Measurements from ENCODE around the gene SPTSSB. TPM values are rescaled to one million over a fixed set of nuclear protein-coding genes. Genes with fewer than 3 reads are reported as not detected.

Gene SPTSSB
- total and polyA plus RNA-seq, 2 experiments from 2014 or later: 23.5 to 33.5 TPM

DNA sequence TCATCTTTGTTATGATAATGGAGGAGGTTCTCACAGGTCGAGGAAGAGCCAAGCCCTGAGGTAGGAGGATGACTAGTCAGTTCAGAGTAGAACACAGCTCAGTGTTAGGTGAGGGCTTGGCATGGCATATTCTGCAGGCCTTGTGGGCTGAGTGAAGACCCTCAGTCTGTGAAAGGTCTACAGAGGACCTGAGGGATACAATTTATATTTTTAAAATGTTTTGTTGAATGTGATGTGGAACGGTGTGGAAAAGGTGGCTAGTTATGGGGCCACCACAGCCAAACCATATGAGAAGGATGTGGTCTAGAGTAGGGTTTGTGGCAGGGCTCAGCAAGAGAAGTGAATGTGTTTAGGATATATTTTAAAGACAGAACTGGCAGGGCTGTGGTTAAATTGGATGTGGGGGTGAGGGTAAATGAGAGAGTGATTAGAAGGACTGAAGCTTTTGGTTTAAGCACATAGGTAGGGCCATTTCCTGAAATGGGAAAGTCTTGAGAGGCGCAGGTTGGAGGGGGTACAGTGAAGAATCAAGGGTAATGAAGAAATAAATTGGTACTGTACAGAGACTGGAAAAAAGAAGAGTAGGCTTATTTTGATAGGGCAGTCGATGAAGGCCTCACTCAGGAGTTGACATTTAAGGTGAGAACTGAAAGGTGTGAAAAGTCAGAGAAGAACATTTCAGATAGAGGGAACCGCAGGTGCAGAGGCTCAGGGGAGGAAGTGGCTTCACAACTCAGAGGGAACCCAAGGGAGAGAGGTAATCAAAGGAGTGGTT, 60.5 kb downstream of the SPTSSB start:
- H2AFZ ChIP-seq: peak overlapping the region; percentile 2; the same call in 1 of the 2 replicates
- TF ChIP-seq ZNF331 (CRISPR knock-in tag; IDR thresholded peaks at IDR 0.05; ENCODE audit: low read depth) (no peak), EZH2 (IDR thresholded peaks at IDR 0.05; ENCODE audit: low read depth, unreplicated experiment) (no peak), EZH2phosphoT487 (IDR thresholded peaks at IDR 0.05; ENCODE audit: unreplicated experiment) (no peak)
- peaks cover 30% of the 10 kb centered on the region for H3K9me2 ChIP-seq (ENCODE audit: insufficient read depth)
- no peaks in the 10 kb centered on the region for H3K27me3 ChIP-seq (ENCODE audit: insufficient read depth)
- no peaks in the 10 kb centered on the region for H3F3A ChIP-seq (replicated peaks; ENCODE audit: low read depth)
- Mint-ChIP-seq H3K36me3 (ENCODE audit: low read depth) (no peaks in the 10 kb centered on the region; the same call in 2 of the 3 replicates), H3K27me3 (ENCODE audit: insufficient read depth, low read depth, poor library complexity) (peaks cover 2% of the 10 kb centered on the region), H3K4me1 (peaks cover 10% of the 10 kb centered on the region), H3K4me3 (no peak overlapping the region), H3K9me3 (peaks cover 6% of the 10 kb centered on the region; the same call in 1 of the 3 replicates), H3K27ac (no peak overlapping the region)
- no peaks in the 10 kb centered on the region for H3K36me3 ChIP-seq (ENCODE audit: insufficient read depth)
- H3K27ac ChIP-seq (ENCODE audit: low read depth): no peak overlapping the region
- 0 out of 2 replicates have a peak overlapping the region, but pooled peaks have one; percentile 11 for H3K4me2 ChIP-seq
- H4K20me1 ChIP-seq (replicated peaks; ENCODE audit: insufficient read depth): no peaks in the 10 kb centered on the region
- DNase-seq (ENCODE audit: low spot score) (no peak), ATAC-seq (no peak)
- no peaks in the 10 kb centered on the region for H3K4me1 ChIP-seq (ENCODE audit: insufficient read depth)
- H3K79me2 ChIP-seq (replicated peaks; ENCODE audit: insufficient read depth): no peaks in the 10 kb centered on the region
- no peak overlapping the region for H3K4me3 ChIP-seq

GRCh38 chr3:161305095-161305991, 66.0 kb downstream of the SPTSSB start:
- Histone ChIP-seq H3K79me2 (replicated peaks; ENCODE audit: insufficient read depth) (no peaks in the 10 kb centered on the region), H3K9me2 (ENCODE audit: insufficient read depth) (peaks cover 4% of the 10 kb centered on the region; the same call in 1 of the 2 replicates), H3K4me1 (ENCODE audit: insufficient read depth) (no peaks in the 10 kb centered on the region), H3K4me2 (no peak overlapping the region), H3K27me3 (ENCODE audit: insufficient read depth) (no peaks in the 10 kb centered on the region), H3K27ac (ENCODE audit: low read depth) (no peak overlapping the region), H3K4me3 (no peak overlapping the region), H3K36me3 (ENCODE audit: insufficient read depth) (no peaks in the 10 kb centered on the region), H2AFZ (no peak overlapping the region), H3F3A (replicated peaks; ENCODE audit: low read depth) (no peaks in the 10 kb centered on the region), H4K20me1 (replicated peaks; ENCODE audit: insufficient read depth) (no peaks in the 10 kb centered on the region)
- no peak for TF ChIP-seq ZNF114 (CRISPR knock-in tag; IDR thresholded peaks at IDR 0.05)
- TF ChIP-seq, protein P1, sequence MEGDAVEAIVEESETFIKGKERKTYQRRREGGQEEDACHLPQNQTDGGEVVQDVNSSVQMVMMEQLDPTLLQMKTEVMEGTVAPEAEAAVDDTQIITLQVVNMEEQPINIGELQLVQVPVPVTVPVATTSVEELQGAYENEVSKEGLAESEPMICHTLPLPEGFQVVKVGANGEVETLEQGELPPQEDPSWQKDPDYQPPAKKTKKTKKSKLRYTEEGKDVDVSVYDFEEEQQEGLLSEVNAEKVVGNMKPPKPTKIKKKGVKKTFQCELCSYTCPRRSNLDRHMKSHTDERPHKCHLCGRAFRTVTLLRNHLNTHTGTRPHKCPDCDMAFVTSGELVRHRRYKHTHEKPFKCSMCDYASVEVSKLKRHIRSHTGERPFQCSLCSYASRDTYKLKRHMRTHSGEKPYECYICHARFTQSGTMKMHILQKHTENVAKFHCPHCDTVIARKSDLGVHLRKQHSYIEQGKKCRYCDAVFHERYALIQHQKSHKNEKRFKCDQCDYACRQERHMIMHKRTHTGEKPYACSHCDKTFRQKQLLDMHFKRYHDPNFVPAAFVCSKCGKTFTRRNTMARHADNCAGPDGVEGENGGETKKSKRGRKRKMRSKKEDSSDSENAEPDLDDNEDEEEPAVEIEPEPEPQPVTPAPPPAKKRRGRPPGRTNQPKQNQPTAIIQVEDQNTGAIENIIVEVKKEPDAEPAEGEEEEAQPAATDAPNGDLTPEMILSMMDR (conservative IDR thresholded peaks at IDR 0.05; ENCODE audit: low read depth in 2 of 2): peak; percentile 59 to 91
- H3K9me3 Mint-ChIP-seq: peaks cover 6% of the 10 kb centered on the region; the same call in 2 of the 3 replicates
- H3K27ac Mint-ChIP-seq: no peak overlapping the region
- no peak for ATAC-seq
- H3K4me1 Mint-ChIP-seq: peaks cover 4% of the 10 kb centered on the region
- peak; percentile 63 for DNase-seq (ENCODE audit: low spot score)
- no peak overlapping the region for H3K4me3 Mint-ChIP-seq
- no peaks in the 10 kb centered on the region; the same call in 2 of the 3 replicates for H3K36me3 Mint-ChIP-seq (ENCODE audit: low read depth)
- peaks cover 3% of the 10 kb centered on the region for H3K27me3 Mint-ChIP-seq (ENCODE audit: insufficient read depth, low read depth, poor library complexity)

Data from GM23338 (cell line).